Upper lobe of left lung (tissue), 6 donors: ENCODE data around the gene AKNA. TPM values are rescaled to one million over a fixed set of nuclear protein-coding genes. Genes with fewer than 3 reads are reported as not detected.

Source experiments
- ATAC-seq, 2 donors: fragments of 200-7000 bp; cut with Tn5 transposase; one replicate each; pipeline ENCODE4 v1.9.1; 2022; ENCODE audit warnings: mild to moderate bottlenecking in 2 of 2, moderate library complexity in 2 of 2; ENCODE audit not compliant: low FRiP score in 2 of 2
- DNase-seq, 2 donors: peaks; one replicate each; pipeline ENCODE4 v3.0.0-alpha.2; 2019 to 2020
- H3K27ac ChIP-seq, 4 donors: fragments of 200-600 bp; sonication (generic); one replicate each; pipeline ENCODE4 v1.5.1; 2016 to 2019
- H3K27me3 ChIP-seq, 4 donors: fragments of 200-600 bp; sonication (generic); one replicate each; pipeline ENCODE4 v1.5.1; 2017 to 2019
- H3K36me3 ChIP-seq, 4 donors: fragments of 200-600 bp; sonication (generic); one replicate each; pipeline ENCODE4 v1.5.1; 2016 to 2019
- H3K4me1 ChIP-seq, 4 donors: fragments of 200-600 bp; sonication (generic); one replicate each; pipeline ENCODE4 v1.5.1; 2018 to 2019
- H3K4me3 ChIP-seq, 4 donors: fragments of 200-600 bp; sonication (generic); one replicate each; pipeline ENCODE4 v1.5.1; 2017 to 2019; ENCODE audit warnings: mild to moderate bottlenecking in 2 of 4, moderate library complexity in 1 of 4
- H3K9me3 ChIP-seq, 4 donors: fragments of 200-600 bp; sonication (generic); one replicate each; pipeline ENCODE4 v1.5.1; 2018 to 2019
- CTCF ChIP-seq, 6 experiments: fragments of 450-650 bp in 4 of 6; fragments of 200-600 bp in 2 of 6; sonication (generic) in 2 of 6; IDR thresholded peaks; one replicate each; pipeline ENCODE4 v1.5.1; 2016 to 2019; ENCODE audit warnings: antibody characterized with exemption in 6 of 6
- EP300 ChIP-seq, 4 donors: sonication (generic); formaldehyde crosslinking; IDR thresholded peaks; one replicate each; pipeline ENCODE4 v1.5.1; 2017; ENCODE audit warnings: antibody characterized with exemption in 4 of 4, control low read depth in 2 of 4
- POLR2A ChIP-seq, 4 donors: fragments of 450-650 bp; IDR thresholded peaks; one replicate each; pipeline ENCODE4 v1.5.1; 2016 to 2017; ENCODE audit warnings: antibody characterized with exemption in 4 of 4, mild to moderate bottlenecking in 2 of 4
- POLR2AphosphoS5 ChIP-seq, 2 donors: sonication (generic); formaldehyde crosslinking; IDR thresholded peaks; one replicate each; pipeline ENCODE4 v1.5.1; 2017; ENCODE audit warnings: antibody characterized with exemption in 2 of 2
- WGBS, 2 donors: methylation state at CpG; one replicate each; pipeline ENCODE4 v1.1.5; 2017 to 2018; 5-methylcytosine and 5-hydroxymethylcytosine counted together
- total RNA-seq, 6 donors: library from RNA; depleted of rRNA in 4 of 6; stranded (reverse); fragments of >200 nt in 4 of 6; gene quantifications; one replicate each; pipeline versions ENCODE4 v1.1.0 to v1.2.1, GENCODE V29; 2016 to 2021
- donor health status: DM: no; HTN: no; CAD: no; lungs with moderate emphysema.
- donor health status: DM: no; HTN: yes; CAD: no; lungs with severe emphysema.

AKNA gene
- total RNA-seq, 6 donors from 2014 or later, result 38.3 to 152 (median 61.5) TPM

GRCh38 chr9:114345493-114346065 lies 42.2 kb downstream of the AKNA start:
- Histone ChIP-seq H3K9me3 (no peaks in the 10 kb centered on the region), H3K27me3 (no peaks in the 10 kb centered on the region), H3K36me3 (peaks cover 50 to 100% (median 95%) of the 10 kb centered on the region in 4 donors), H3K4me1 (peaks cover 14 to 20% (median 17%) of the 10 kb centered on the region in 4 donors), H3K27ac (no peak overlapping the region), H3K4me3 (no peak overlapping the region)
- DNase-seq (no peak), ATAC-seq (no peak)
- 91 to 94% methylated on average over 7 of the region's 7 CpGs for WGBS, 2 donors
- TF ChIP-seq POLR2AphosphoS5 (IDR thresholded peaks at IDR 0.05), result no peak
- no peak for TF ChIP-seq POLR2A (IDR thresholded peaks at IDR 0.05)
- no peak for TF ChIP-seq EP300 (IDR thresholded peaks at IDR 0.05)
- no peak for TF ChIP-seq CTCF (IDR thresholded peaks at IDR 0.05)

GRCh38 chr9:114344692-114345091 lies 43.1 kb downstream of the AKNA start:
- Histone ChIP-seq H3K27me3 (no peaks in the 10 kb centered on the region), H3K27ac (no peak overlapping the region), H3K9me3 (no peaks in the 10 kb centered on the region), H3K4me1 (peaks cover 12 to 14% (median 14%) of the 10 kb centered on the region in 4 donors), H3K36me3 (peaks cover 53 to 100% (median 95%) of the 10 kb centered on the region in 4 donors), H3K4me3 (no peak overlapping the region)
- no peak for ATAC-seq
- WGBS, 2 donors, result 68 to 76% methylated on average over 3 of the region's 3 CpGs
- TF ChIP-seq POLR2AphosphoS5 (IDR thresholded peaks at IDR 0.05) (no peak), EP300 (IDR thresholded peaks at IDR 0.05) (no peak), POLR2A (IDR thresholded peaks at IDR 0.05) (no peak), CTCF (IDR thresholded peaks at IDR 0.05) (no peak)
- DNase-seq, result no peak

- no peak for ATAC-seq
- peaks cover 53 to 100% (median 95%) of the 10 kb centered on the region in 4 donors for H3K36me3 ChIP-seq
- H3K27me3 ChIP-seq, result no peaks in the 10 kb centered on the region
- H3K4me3 ChIP-seq, result no peak overlapping the region
- H3K4me1 ChIP-seq, result peaks cover 7 to 9% (median 8%) of the 10 kb centered on the region in 4 donors
- no peak overlapping the region for H3K27ac ChIP-seq
- TF ChIP-seq POLR2AphosphoS5 (IDR thresholded peaks at IDR 0.05) (no peak), EP300 (IDR thresholded peaks at IDR 0.05) (no peak), CTCF (IDR thresholded peaks at IDR 0.05) (no peak), POLR2A (IDR thresholded peaks at IDR 0.05) (no peak)
- WGBS, 2 donors, result 94 to 95% methylated on average over 11 of the region's 11 CpGs
- H3K9me3 ChIP-seq, result no peaks in the 10 kb centered on the region
- DNase-seq, result no peak
Measured at GRCh38 chr9:114344188-114344566, 43.6 kb downstream of the AKNA start.

- TF ChIP-seq CTCF (IDR thresholded peaks at IDR 0.05) (no peak), POLR2A (IDR thresholded peaks at IDR 0.05) (no peak), POLR2AphosphoS5 (IDR thresholded peaks at IDR 0.05) (no peak), EP300 (IDR thresholded peaks at IDR 0.05) (no peak)
- 90 to 94% methylated on average over 8 to 9 of the region's 9 CpGs for WGBS, 2 donors
- Histone ChIP-seq H3K4me1 (peaks cover 3 to 4% (median 3%) of the 10 kb centered on the region in 4 donors), H3K27me3 (no peaks in the 10 kb centered on the region), H3K4me3 (no peak overlapping the region), H3K27ac (no peak overlapping the region), H3K9me3 (no peaks in the 10 kb centered on the region), H3K36me3 (peaks cover 53 to 100% (median 95%) of the 10 kb centered on the region in 4 donors)
- ATAC-seq (no peak), DNase-seq (no peak)
Measured at GRCh38 chr9:114343471-114344187, 44.2 kb downstream of the AKNA start.
